Mesenteric fat pad (tissue), 1 donor: ENCODE measurements around the gene NUP62CL. TPM values are rescaled to one million over a fixed set of nuclear protein-coding genes. Genes with fewer than 3 reads are reported as not detected.
"Not testable (repeated sequence)": the region's sequence is repeated elsewhere in the genome, so short reads cannot be mapped to it uniquely, and the experiment has no call there.

Experiments
- DNase-seq: peaks from one replicate; pipeline ENCODE4 v3.0.0-alpha.2; 2020; ENCODE audit warnings: low spot score
- long read RNA-seq: library from polyadenylated mRNA; unstranded; transcript quantifications from one replicate; pipeline ENCODE4 v2.0.0, GENCODE V29; 2020
- total RNA-seq: library from RNA; stranded (reverse); fragmentation: NEBNext Ultra II Directional; extraction: Animal tissue kit (Norgen Biotek cat#: 25700); gene quantifications from one replicate; pipeline ENCODE4 v1.2.1, GENCODE V29; 2021
- donor health status: DM: yes; HTN: yes; CAD: no.

Gene NUP62CL
- total RNA-seq, result not detected
- long read RNA-seq, result 0 reads

- no peak for DNase-seq
These were observed at the start of gene NUP62CL, which contains the start of gene DNAAF6 for GRCh38 chrX:107205770-107206696. TSS of gene NUP62CL (minus strand) at chrX:107206433. CDS start at chrX:107175146, 31,287 bp downstream. TSS of gene DNAAF6 (plus strand) at chrX:107206611. CDS start at chrX:107212876, 6,265 bp downstream.

- no peak for DNase-seq
These were observed 22.2 kb upstream of the NUP62CL start for GRCh38 chrX:107228486-107228819.

GRCh38 chrX:107227780-107228485, 21.7 kb upstream of the NUP62CL start:
- DNase-seq, result no peak

- DNase-seq, result no peak
These were observed 20.5 kb upstream of the NUP62CL start for GRCh38 chrX:107226757-107227156.

GRCh38 chrX:107213477-107213876, 7.2 kb upstream of the NUP62CL start:
- no peak for DNase-seq

- DNase-seq, result no peak
These were observed 1.7 kb upstream of the NUP62CL start for GRCh38 chrX:107207943-107208342.

- no peak for DNase-seq
These were observed 856 bp upstream of the NUP62CL start for GRCh38 chrX:107207089-107207488.

GRCh38 chrX:107206697-107207065, 448 bp upstream of the NUP62CL start:
- DNase-seq, result no peak

GRCh38 chrX:107204068-107204605, 2.1 kb downstream of the NUP62CL start:
- no peak for DNase-seq

GRCh38 chrX:107199491-107199890, 6.7 kb downstream of the NUP62CL start:
- DNase-seq, result no peak

- DNase-seq, result not testable (repeated sequence)
These were observed 8.2 kb downstream of the NUP62CL start for GRCh38 chrX:107198074-107198473.

GRCh38 chrX:107197319-107197718, 8.9 kb downstream of the NUP62CL start:
- DNase-seq, result no peak

- no peak for DNase-seq
These were observed 34.7 kb downstream of the NUP62CL start for GRCh38 chrX:107171369-107172102.

- no peak for DNase-seq
These were observed 37.5 kb downstream of the NUP62CL start for GRCh38 chrX:107168712-107169111.

GRCh38 chrX:107168257-107168656, 38.0 kb downstream of the NUP62CL start:
- no peak for DNase-seq

- no peak for DNase-seq
These were observed 38.9 kb downstream of the NUP62CL start for GRCh38 chrX:107167163-107167921.

GRCh38 chrX:107157618-107158017, 48.6 kb downstream of the NUP62CL start:
- DNase-seq, result not testable (repeated sequence)

- DNase-seq, result not testable (repeated sequence)
These were observed 50.4 kb downstream of the NUP62CL start for GRCh38 chrX:107155621-107156430.

GRCh38 chrX:107154787-107155620, 51.2 kb downstream of the NUP62CL start:
- DNase-seq, result no peak
